HG03175 (cell line): ENCODE results near the gene B4GALT1.
A peak's percentile ranks its signal among the peaks of the same experiment; 100 is the strongest.
"Not testable (repeated sequence)": the region's sequence is repeated elsewhere in the genome, so short reads cannot be mapped to it uniquely, and the experiment has no call there.

Experiments used
- ATAC-seq: cut with Tn5 transposase; IDR thresholded peaks from one replicate; pipeline ENCODE4 v1.9.1; 2021; ENCODE audit warnings: mild to moderate bottlenecking, moderate library complexity; ENCODE audit not compliant: unreplicated experiment

Gene B4GALT1

DNA sequence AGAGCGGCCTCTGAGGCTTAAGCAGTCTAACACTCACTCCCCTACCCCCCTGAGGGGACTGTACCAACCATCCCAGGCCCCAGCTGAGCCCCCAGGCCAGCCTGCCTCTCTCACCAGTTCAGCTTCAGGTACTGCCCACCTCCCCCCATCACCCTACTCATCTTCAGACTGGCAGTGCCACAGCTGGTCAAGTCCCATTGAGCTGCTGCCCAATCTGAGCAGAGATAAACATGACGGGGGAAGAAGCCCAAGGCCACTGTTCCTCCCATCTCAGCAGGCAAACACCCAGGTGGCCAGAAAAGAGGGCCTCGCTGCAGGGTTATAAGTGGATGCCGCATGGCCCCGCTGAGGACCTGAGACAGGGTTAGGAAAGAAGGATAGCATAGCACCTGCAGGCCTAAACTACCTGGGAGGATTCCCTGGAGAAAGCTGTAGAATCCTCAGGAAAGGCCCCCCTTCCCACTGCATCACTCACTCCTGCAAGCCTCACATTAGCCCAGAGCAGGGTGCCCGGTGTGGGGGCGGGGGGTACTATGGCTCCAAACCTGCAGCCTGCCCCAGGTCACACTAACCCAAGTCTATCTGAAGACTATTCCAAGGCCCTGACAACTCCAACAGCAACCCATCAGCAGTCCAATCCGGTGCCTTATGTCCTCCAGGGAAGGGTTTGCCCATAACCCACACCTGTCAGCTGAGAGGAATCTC lies 3.6 kb downstream of the B4GALT1 start:
- no peak for ATAC-seq

DNA sequence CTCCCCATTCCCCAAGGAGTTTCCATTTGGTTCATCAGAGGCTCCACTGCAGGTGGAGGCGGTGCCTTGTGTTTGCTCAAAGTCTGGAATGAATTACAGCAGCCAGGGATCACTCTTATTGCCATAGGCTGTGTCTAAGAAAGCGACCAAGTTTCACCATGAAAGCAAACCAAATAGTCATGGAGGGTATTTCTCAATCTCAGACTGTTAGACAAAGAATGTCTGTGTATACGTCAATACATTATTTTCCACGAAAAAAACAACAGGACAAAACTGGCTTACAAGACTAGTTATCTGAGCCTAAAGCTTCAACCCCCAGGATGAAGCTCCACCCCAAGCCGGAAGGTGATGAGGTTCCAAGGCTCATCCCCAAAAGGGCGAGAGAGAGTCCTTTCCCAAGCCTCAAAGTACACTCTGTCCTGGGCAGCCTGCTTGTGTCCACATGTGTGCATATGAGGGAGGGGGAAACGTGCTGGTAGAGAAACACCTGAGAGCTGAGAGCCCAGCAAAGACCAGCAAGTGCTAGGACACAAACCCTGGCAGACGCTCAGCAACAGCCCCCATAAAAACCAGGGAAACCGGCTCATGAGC lies 4.3 kb downstream of the B4GALT1 start:
- no peak for ATAC-seq

DNA sequence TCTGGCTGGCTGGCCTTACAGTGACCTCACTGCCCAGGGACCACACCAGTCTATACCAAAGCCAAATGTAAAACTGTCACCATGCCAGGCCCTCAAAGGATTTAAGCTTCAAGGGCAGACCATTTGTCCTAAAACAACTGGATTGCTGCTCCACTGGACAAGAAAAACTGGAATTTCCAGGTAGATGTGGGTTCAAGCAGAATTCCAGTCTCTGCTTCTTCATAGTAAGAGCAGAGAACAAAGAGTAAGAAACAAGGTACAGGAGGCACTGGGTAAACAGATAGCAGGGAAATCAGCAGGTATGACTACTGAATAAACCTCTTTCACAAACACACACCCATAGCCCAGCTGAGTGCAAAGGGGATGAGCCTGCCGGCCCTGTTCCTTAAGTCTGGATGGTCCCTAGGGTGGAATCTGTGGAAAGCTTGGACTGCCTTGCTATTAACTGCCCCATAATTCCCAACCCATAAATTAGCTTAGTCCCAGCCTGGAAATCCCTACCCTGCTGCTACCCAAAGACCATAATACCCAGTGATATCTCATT lies 5.5 kb downstream of the B4GALT1 start:
- ATAC-seq = no peak

DNA sequence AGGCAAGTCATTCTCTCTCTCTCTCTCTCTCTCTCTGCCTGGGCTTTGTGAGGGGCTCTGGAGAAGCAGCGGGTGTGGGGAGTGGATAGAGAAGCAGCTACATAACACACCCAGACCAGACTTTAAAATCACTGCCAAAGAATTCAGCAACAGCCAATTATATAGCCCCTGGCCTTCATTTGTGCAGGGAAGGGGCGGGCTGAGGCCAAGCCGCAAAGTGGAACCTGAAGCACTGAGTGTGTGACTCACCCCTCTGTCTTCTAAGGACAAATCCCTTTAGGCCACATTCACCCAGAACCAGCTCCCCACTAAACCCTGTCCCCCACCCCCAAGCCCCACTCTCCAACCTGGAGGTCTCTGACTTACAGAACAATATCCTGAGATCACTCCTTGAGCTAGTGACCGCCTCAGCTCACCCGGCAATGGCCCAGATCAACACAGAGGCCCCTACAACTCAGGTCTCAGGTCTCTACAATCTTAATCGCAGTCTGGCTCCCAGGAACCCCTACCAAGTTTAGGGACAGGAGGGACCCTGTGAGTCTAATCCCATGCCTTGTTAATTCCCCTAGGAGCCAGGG lies 6.0 kb downstream of the B4GALT1 start:
- no peak for ATAC-seq

DNA sequence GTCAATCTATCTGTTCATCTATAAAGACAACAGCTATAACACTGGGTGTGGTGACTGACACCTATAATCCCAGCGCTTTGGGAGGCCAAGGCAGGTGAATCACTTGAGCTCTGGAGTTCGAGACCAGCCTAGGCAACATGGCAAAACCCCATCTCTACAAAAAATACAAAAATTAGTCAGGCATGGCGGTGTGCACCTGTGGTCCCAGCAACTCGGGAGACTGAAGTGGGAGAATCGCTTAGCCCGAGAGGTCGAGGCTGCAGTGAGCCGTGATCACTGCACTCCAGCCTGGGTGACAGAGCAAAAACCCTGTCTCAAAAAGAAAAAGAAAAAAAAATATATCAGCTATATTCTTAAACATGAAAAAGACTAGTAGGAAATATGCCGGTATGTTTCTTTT lies 6.7 kb downstream of the B4GALT1 start:
- ATAC-seq = not testable (repeated sequence)

DNA sequence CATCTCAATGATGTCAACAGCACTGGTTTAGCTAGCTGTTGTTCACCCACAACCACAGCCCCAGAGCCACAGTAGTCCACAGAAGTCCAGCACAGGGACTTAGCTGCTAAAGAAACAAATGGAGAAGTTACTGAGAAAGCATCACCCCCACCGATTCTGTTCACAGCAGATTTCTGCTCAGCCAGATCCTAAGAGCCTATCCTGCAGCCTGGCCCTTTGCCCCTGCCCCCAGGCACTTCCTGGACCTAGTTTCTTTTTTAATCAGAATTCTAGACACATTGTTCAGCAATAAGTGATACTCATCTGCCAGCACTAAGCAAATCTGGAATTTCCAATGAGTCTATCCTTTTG lies 7.4 kb downstream of the B4GALT1 start:
- ATAC-seq = peak; percentile 32

DNA sequence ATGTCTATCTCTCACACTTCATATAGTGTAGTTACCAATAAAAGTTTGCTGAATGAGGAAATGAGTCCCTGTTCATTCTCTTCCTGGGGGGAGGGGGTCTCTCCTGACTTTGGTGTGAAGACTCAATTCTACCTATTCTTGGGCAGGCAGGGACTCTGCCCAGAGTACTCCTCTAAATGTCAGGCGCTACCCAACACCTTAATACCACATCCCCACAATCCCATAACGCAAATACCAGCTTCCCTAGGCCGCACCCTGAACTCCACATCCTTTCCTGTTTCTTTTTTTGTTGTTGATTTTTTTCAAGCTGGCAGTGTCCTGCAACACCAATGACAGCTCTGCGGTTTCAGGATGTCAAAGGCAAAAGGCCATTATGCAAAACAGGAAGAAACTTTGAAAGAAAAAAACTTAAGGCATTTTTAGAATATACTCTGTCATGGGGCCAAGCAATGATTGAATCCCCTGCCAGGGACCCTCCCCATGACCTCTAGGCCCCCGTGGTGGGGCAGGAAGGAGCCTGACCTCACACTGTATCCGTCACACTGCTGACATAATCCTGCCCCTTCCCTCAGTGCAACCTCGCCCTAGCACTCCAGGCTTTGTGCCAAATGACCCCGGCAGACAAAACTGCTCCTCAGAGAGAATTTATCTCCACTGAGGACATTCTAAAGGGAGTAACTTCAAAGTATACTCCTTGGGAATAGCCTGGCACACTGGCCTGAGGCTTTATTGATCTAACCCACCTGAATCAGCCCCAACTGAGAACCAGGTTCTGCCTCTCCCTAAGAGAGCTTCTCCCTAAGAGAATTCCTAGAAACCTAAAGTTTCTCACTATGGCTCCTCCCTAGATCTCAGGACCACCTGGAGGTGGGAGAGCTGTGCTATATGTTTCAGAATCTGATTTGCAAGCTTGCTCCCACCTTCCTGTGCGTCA lies 8.0 kb downstream of the B4GALT1 start:
- peak; percentile 26 for ATAC-seq

DNA sequence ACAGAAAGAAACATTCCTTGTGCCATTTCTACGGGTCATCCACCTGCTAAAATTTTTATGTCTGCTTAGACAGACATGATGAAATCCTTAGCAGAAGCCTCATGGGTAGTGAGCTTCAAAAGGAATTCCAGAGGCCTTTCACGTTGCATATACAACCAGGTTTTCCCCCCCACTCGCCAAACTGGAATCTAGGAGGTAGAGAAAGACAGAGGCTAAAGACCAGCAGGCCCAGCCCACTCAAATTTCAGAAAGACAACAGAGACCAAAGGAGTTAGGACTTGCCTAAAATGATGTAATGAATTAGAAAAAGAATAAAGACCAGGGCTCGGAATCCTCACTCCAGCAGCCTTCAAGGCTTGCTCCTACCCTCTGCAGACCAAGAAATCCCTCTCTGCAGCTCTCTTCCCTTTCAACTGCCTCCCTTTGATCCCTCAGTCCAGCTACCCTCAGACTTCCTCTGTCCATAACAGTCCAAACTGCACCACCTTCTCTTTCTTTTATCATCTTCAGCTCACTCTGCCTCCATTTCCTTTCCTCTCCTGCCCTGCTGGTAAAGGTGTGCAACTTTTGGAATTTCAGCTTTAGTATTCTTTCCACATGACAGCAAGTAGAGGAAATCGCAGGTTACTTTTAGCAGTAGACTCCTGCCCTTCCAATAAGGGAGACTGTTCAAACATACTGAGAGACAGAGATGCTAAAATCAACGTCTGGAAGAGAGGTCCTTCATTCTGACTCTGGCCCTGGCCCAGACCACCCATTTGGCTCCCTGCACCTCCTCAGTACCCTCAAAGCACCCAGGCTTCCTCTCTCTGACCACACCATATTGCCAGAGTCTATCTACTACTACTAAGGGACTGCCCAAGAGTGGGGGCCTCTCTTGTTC lies 8.9 kb downstream of the B4GALT1 start:
- peak; percentile 4 for ATAC-seq

DNA sequence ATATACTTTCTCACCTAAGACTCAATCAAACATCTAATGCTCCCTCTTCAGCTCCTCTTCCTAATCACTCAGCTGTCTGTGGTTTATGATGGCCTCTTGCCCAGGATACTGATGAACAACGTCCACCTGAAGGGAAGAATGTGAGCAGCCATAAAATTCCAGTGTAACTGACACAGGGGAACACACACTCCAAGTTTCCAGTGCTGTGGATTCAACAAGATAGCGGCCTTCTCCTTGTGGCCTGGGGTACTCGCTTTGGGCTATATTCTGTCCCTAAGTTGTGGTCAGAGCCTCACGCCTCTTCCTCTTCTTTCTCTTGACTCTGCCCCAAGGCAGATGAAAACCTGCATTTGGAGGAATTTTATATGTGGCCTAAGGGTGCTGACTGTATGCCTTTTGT lies 11.7 kb downstream of the B4GALT1 start:
- no peak for ATAC-seq

DNA sequence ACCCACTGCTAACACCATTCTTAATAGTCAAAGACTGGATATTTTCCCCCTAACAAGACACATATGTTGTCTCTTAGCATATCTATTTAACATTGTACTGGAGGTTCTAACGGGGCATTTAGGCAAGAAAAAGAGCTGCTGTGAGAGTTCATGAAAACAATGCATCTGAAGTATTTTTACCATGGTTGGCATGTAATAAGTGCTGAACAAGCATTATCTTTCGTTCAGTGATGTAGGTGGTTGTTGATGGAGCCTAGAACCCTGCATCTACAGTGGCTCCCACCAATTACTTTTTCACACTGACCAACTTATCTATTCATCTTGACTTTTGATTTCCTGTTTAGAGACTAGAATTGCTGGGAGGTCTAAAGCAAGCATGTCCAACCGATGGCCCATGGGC lies 12.8 kb downstream of the B4GALT1 start:
- ATAC-seq = no peak

DNA sequence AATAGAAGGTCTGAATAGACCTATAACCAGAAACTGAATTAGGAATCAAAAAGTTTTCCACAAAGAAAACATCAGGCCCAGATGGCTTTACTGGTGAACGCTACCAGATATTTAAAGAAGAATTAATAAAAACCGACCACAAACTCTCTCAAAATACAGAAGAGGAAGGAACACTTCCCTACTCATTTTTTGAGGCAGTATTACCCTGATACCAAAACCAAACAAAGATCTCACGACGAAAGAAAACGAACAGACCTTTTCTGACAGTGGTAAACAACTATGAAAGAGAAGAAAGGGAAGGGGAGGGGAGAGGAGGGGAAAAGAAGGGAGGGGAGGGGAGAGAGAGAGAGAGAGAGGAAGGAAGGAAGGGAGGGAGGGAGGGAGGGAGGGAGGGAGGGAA lies 13.5 kb downstream of the B4GALT1 start:
- ATAC-seq = no peak

DNA sequence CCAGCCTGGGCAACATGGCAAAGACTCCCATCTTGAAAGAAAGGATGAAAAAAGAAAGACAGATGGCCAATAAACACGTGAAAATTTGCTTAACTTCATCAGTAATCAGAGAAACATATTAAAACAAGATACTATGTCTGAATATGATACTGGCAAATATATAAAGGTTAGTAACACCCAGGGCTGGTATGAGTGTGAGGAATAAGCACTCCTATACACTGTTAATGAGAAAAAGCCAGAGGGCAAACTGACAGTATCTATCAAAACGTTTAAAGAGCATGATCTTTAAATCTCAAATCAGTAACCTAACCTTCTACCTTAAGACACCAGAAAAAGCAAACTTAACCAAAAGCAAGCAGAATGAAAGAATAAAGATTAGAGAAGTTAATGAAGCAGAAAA lies 14.1 kb downstream of the B4GALT1 start:
- no peak for ATAC-seq

DNA sequence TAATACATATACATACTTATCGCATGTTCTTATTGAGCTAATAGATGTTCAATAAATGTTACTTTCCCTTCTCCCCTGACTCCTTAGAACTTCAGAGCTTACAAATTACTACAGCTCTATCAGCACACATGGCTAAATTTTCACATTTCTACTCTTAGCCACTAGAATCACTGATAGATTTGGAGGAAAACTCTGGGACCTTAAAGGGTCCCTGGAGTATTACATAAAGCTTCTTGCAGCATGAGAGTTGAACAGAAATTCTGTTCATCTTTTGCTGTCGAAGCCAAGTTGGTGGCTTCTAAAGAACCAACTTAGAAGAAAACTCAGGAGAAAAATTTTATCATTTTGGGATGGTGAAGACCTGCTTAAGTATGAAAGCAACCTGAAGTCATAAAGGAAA lies 15.5 kb downstream of the B4GALT1 start:
- ATAC-seq = no peak

DNA sequence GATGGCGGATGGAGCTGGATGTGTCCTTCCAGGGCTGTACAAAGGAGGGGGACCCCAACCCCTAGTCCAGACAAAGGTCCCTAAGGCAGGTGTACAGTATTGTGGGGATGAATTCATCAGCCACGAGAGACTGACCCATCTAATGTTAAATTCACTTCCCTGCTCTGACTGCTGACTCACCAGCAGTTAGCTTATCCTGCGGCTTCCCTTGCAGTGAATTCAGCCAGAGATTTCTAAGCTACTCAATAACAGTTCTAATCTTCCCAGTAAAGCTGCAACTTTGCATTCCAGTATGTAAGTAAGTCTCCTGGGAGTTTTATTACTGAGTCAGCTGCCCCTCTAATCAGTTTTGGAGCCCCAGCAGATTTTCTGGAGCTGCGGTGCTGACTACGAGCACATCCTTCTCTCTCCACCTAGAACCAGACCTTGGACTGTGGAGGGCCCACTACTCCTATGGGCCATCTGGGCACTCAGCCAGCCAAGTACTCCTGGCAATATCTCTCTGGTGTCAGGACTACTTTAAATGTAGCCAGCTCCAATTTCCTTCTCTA lies 16.1 kb downstream of the B4GALT1 start:
- ATAC-seq = no peak

DNA sequence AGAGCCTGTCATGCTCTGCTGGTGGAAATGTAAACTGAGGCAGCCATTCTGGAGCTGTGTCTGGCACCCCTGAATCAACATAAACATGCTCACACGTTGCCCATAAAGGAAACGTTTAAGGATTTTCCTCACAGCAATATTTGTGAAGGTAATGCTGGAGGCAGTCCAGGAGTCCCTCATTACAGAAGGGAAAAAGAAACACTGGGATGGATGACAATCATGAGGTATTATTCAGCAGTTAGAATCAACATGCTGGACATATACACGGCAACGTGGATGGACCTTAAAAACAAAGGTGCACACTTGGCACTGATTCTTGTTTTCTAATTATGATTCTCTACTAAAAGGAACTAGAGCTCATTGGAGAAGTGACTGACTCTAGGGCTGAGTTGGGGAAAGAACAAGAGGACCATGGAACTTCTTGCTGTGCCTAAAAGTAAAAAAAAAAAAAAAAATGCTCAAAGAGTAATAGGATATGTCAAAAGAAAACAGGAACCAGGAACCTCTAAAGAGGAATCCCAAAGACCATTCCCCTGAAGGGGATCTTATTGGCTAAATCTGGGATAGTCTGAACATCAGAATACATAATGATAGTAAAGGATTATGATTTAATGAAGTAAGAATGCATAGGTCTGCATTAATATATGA lies 18.6 kb downstream of the B4GALT1 start:
- ATAC-seq = no peak

DNA sequence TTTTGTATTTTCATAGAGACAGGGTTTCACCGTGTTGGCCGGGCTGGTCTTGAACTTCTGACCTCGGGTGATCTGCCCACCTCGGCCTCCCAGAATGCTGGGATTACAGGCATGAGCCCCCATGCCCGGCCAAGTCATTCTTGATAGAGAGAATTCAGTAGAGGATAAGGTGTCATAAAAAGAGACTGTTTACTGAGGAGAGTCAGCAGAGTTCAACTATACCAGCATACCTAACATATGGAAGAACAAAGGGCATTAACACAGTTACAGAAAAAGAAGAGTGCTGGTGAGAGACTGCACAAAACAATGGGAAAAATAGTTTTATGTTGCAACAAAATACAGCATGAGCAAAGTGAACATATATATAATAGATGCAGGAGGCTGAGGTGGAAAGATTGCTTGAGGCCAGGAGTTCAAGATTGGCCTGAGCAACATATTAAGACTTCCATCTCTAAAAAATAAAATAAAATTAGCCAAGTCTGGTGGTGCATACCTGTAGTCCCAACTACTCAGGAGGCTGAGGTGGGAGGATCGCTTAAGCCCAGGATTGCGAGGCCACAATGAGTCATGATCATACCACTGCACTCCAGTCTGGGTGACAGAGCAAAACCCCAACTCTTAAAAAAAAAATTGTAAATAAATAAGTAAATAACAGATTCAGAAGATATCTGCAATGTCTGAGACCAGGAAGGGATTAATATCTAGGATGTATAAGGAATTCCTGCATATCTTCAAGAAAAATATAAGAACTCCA lies 19.5 kb downstream of the B4GALT1 start:
- no peak for ATAC-seq

DNA sequence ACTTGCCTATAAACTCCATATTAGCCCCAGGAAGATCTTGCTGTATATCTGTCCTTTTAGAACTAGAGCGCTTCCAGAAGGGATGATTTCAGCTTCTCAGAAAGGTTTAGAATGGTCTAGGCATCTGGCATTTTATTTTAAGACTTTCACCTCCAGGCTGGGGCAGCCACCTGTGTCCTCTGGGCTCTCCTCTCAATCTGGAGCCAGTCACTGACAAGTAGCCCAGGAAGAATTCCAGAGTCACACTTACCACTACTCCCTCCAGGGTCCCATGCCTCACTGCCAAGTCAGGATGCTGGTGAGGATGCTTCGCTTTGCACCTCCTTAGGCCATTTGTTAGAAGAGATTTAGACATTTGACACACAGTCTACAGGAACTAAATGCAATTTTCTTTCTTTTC lies 20.8 kb downstream of the B4GALT1 start:
- ATAC-seq = no peak

DNA sequence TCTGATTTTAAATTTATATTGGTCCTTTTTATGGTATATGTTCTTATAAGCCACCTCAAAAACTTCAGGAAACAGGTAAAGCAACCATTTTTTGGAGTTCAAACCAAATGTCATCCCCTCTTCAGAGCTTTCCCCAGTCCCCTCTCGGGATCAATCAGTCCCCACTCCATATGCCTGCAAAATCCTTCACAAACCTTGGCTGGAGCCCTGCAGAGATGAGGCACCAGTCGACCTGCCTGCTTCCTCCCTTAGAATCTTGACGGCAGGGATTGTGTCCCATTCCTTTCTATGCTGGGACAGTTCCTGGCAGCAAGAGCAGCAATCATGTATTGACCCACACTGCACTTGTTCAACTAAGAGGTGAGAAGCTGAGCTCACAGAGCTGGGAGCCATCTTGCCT lies 22.6 kb downstream of the B4GALT1 start:
- no peak for ATAC-seq

DNA sequence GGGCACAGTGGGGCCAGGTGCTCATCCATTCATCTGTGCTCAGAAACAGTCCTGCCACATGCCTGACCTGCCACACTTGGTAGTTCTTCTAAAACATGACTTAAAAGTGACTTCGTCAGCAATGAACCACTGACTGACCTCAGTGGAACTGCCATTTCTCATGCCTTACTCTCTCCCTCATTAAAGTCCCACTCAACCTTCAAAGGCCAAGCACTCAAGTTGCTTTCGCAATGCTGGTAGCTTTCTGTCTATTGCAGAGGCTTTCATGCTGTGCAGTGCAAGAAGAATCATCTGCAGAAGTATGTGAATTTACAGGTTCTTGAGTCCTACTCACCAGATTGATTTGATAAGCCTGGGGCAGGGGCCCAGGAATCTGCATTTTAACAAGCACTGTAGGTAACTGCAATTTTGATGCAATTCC lies 23.9 kb downstream of the B4GALT1 start:
- ATAC-seq = no peak
